Epithelial cell of esophagus (primary cell): ENCODE data around the gene HP.

Experiments
- DNase-seq: peaks from one replicate; pipeline ENCODE4 v3.0.0; 2010; ENCODE audit warnings: low read depth
- H3K4me3 ChIP-seq: 2 replicates; pipeline ENCODE4 v1.5.1; 2011; ENCODE audit warnings: mild to moderate bottlenecking, low read length, control low read depth
- CTCF ChIP-seq: IDR thresholded peaks from 2 replicates; pipeline ENCODE4 v1.5.1; 2011; ENCODE audit warnings: low read depth, mild to moderate bottlenecking, low read length, control low read depth, inconsistent platforms; ENCODE audit not compliant: insufficient read depth; ENCODE audit errors: missing control alignments

The HP gene

GRCh38 chr16:72014675-72015074 is 39.6 kb upstream of the HP start:
- no peak overlapping the region for H3K4me3 ChIP-seq
- TF ChIP-seq CTCF = no peak
- DNase-seq = no peak

GRCh38 chr16:72015124-72015523 is 39.2 kb upstream of the HP start:
- no peak for TF ChIP-seq CTCF
- no peak for DNase-seq

DNA sequence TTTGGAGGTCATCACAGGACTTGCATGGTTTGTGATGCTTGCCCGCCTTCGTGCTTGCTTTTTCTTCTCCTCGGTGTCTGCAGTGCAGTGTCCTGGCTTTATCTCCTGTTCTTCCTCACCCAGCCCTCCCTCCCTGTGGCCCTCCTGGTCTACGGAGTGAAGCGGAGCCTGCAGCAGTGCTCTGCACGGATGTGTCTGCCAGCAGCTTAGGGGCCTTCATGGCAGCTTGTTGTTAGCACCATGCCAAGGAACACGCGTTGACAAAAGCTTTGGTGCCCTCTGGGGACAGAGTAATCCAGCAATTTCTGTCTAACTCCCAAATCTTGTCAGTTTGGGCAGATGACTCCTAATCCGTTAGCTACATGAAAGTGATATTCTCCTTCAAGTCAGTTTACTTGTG is 35.8 kb upstream of the HP start:
- no peak overlapping the region for H3K4me3 ChIP-seq
- DNase-seq = no peak
- no peak for TF ChIP-seq CTCF

More at GRCh38 chr16:72015124-72015523, 39.2 kb upstream of the HP start:
- H3K4me3 ChIP-seq = no peak overlapping the region

DNA sequence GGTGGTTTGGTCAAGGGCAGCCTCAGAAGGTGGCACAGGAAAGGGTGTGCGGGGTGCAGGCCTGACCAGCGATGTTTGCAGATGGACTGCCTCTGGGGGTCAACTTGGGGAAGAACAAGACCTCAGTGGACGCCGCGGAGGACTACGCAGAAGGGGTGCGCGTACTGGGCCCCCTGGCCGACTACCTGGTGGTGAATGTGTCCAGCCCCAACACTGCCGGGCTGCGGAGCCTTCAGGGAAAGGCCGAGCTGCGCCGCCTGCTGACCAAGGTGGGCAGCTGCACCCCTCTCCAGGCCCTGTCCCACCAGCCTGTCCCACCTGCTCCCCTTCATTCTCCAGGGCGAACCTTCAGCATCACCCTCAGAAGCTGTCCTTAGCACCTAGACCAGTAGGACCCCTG is 33.3 kb upstream of the HP start:
- peak; percentile 39 for TF ChIP-seq CTCF
- H3K4me3 ChIP-seq = no peak overlapping the region
- DNase-seq = no peak

GRCh38 chr16:72022127-72022526 is 32.2 kb upstream of the HP start:
- TF ChIP-seq CTCF = no peak
- H3K4me3 ChIP-seq = no peak overlapping the region
- DNase-seq = no peak

DNA sequence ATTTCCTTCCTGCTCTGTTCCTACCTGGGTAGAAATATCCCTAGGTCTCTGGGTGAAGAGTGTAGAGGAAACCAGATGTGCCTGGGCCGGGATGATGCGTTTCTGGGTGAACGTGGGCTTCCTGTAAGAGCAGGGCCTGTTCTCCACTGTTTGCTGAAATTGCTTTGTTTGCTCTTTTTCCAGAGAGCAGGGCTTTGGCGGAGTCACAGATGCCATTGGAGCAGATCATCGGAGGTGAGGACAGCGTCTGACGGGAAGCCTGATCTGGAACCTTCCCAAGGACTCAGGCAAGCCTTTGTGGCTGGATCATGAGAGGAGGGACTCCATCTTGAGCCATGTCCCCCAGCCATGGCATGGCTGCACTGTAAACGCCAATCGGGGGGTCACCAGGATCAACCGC is 30.3 kb upstream of the HP start:
- DNase-seq = no peak
- no peak for TF ChIP-seq CTCF
- no peak overlapping the region for H3K4me3 ChIP-seq

DNA sequence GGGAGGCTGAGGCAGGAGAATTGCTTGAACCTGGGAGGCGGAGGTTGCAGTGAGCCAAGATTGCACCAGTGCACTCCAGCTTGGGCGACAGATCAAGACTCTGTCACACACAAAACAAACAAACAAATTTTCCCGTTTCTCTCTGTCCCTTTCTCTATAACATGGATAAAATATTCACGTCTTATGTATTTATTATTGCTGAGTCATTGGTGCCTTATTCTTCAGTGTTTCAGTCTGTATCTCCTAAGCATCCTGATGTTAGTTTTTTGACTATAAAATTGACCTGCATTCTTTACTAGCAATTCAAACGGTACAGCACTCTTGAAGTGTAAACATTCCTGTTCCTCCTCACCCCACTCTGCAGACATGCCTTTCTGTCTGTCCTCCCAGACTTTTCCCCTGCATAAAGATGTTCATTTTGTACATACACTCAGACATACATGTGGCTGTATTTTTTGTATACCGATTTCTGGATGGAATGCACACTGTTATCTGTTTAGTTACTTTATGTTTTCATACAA is 29.4 kb upstream of the HP start:
- no peak for TF ChIP-seq CTCF
- DNase-seq = no peak
- H3K4me3 ChIP-seq = no peak overlapping the region
